GM19043 (cell line): Measurements from ENCODE around the gene ACAD9.
"Not testable (repeated sequence)": the region's sequence is repeated elsewhere in the genome, so short reads cannot be mapped to it uniquely, and the experiment has no call there.

Experiments
- ATAC-seq: cut with Tn5 transposase; IDR thresholded peaks from one replicate; pipeline ENCODE4 v1.9.1; 2021; ENCODE audit warnings: low read depth; ENCODE audit not compliant: unreplicated experiment

ACAD9 gene

DNA sequence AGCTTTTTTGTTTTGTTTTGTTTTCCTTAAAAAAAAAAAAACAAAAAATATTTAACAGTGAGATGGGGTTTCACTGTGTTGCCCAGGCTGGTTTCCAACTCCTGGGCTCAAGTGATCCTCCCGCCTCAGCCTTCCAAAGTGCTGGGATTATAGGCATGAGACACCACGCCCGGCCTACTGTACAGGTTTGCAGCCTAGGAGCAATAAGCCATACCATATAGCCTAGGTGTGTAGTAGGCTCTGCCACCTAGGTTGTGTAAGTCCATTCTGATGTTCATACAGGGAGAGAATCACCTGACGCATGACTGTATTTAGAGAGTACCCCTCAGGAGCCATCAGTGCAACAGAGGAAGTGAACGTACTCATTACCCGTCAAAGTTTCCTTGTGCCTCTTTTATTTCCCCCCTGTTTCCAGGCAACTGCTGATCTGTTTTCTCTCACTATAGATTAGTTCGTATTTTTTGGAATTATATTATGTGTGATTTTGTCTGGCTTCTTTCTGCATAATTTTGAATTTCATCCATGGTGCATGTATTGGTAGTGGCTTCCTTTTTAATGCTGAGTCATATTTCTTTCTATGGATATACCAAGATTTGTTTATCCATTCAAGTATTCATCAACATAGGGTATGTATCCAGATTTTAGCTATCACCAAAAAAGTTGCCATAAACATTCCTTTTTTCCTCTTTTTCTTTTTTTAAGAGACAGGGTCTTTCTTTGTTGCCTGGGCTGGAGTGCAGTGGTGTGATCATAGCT lies 9.9 kb downstream of the ACAD9 start:
- ATAC-seq, result no peak

DNA sequence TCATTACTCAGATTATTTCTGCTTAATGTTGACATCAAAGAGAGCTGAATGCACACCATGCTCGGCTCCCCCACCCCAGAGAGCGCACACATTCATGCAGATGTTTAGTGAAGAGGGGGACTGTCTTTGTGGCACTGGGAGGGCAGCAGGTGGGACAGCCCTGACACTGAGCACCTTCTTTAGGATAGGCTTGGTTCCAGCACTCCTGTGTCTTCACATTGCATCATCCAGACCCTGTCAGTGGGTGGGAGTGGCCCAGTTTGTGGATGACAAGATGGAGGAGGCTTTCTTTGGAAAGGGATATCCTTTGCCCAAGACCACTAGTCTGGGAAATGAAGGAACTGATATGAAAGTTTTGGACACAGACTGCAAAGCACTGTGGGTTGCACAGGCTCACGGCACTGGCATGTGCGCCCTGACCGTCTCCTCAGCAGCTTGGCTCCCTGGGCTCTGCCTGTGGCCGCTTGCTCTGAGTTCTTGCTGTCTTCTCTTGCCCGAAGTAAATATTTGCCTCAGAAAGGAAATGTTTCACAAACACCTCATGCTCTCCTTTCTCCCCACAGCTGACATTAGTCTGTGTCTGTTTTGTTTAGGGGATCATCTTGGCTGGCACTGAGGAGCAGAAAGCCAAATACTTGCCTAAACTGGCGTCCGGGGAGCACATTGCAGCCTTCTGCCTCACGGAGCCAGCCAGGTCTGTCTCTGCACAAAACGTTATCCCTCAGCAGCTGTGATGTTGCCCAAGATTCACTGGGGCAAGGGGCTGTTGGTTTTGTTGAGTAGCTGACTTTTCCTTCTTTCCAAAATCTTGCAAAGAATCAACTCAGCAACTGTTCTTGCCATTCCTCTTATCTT lies 16.6 kb downstream of the ACAD9 start:
- ATAC-seq, result no peak

DNA sequence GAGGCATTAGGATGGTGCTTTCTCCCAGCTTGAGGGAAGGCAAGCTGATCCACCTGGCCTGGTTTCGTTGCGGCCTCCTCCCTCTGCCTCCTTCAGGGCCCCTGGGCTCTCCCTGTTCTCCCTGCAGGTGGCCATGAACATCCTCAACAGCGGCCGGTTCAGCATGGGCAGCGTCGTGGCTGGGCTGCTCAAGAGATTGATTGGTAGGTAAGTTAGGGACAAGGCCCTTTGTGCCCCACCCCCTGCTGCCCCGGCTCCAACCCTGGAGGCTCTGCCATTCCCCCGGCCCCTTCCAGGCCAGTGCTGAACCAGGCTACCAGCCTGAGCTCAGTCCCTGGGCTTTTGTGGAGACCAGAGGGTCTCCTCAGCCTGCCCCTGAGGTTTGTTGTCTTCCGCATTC lies 23.0 kb downstream of the ACAD9 start:
- ATAC-seq, result no peak

DNA sequence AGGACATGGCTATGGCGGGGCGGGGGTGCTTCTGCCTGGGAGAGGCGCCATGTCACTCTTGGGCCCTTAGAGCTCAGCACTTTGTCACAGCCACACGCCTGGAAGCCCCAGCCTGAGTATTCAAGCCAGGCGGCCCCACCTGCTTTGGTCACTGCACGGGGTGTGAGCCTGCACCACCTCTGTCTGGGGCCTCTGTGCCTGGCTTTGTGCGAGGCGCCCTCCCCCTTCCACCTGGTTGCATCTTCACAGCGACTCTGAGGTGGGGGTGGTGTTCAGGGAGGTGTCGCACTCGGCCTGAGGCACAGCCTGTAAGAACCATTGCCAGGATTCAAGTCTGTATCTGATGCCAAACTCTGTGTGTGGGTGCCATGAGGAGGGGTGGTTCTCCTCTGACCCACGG lies 24.1 kb downstream of the ACAD9 start:
- ATAC-seq, result no peak

DNA sequence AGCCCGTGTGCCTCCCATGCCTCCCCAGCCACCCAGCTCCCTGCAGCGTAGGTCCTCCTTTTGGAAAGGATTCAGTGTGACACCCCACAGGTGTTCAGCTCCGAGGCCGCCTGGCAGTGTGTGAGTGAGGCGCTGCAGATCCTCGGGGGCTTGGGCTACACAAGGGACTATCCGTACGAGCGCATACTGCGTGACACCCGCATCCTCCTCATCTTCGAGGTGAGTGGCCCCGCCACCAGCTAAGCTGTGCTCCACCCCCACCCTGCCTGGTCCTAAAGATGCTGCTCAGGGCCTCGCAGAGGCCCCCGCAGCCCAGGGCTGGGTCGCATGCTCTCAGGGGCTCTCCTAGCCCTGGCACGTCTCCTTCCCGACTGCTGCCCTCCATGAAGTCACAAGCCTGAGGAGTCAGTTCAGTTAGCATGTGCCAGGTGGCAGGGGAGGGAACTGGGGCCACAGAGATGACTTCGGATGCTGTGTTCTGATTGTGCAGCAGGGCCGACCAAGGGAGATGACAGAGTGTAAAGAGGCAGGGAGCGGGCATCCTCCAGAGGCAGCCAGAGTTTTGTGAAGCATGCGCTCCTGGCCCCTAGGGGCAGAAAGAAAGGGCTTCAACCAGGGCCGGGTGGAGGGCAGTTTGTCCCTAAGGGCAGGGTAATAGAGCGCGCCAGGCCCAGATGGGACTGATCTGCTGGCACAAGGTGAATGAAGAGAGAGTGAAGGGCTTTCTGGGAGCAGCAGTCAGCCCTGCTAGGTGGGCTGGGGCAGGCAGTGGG lies 26.8 kb downstream of the ACAD9 start:
- ATAC-seq, result no peak

DNA sequence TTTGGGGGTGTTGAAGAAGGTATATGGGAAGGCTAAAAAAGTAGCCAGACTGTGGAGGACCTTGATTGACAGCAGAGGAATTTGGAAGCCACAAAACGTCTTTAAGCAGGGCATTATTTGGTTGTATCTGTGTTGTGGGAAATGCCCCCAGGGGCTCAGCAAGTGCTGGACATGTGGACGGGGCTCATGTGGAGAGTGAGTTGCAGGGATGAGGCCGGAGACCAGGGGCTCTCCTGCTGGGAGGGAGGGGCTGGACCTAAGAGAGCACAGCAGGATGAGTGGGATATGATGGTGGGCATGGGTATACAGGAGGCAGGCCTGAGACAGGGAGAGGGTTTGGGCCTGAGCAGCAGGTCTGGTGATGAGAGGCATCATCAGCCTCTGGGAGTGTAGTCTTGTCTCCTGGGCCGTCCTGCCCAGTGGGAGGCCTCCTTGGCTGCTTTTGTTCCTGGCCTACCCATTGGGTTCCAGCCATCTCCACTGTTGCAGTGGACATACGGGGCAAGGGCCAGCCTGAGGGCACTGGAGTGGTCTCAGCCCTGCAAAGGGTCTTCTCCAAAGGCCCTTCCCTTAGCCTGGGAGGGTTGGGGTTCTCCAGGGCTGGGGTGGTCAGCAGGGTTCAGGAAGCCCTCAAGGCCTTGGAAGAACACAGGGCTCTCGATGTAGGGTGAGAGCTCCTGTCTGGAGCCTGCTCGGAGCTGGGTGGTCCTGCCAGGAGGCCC lies 27.5 kb downstream of the ACAD9 start:
- ATAC-seq, result no peak

DNA sequence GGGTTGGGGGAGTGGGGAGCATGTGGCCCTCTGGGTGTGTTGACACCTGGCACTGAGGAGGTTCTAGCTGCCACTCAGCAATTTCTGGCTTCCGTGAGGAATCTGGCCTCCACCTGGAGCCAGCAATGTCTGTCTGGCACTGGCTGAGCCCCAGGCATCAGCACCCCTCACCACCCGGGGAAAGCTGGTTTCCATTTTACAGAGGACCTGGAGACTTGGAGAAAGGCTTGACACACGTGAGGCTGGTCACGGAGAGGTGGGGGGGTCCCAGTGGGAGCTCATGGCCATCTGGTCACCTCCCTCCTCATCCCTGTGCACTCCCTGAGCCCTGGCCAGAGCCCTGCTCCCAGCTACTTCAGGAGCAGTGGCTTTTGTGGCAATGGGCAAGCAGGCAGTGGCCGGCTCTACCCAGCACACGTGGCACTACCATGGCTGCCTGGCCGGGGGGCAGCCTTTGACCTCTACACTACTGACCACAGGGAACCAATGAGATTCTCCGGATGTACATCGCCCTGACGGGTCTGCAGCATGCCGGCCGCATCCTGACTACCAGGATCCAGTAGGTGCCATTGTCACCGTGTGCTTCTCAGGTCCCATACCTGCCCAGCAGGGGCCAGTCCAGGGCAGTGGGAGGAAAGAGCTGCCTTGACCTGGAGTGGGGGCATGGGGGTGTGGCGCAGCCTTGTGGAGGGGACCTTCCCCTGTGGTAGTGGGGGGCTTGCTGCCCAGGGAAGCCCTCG lies 28.5 kb downstream of the ACAD9 start:
- ATAC-seq, result no peak

DNA sequence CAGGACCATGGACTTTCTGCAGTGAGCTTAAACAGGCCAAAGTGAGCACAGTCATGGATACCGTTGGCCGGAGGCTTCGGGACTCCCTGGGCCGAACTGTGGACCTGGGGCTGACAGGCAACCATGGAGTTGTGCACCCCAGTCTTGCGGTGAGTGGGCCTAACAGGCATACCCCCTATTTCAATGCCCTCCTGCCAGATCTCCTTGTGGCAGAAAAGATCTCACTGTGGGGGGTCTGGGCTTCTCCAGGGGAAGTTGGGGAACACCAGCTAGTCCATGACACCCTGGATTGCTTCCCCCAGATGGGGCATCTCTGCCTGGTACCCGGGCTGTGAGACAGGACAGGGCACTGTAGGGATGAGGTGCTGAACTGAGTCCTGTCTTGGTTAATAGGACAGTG lies 29.5 kb downstream of the ACAD9 start:
- ATAC-seq, result no peak

DNA sequence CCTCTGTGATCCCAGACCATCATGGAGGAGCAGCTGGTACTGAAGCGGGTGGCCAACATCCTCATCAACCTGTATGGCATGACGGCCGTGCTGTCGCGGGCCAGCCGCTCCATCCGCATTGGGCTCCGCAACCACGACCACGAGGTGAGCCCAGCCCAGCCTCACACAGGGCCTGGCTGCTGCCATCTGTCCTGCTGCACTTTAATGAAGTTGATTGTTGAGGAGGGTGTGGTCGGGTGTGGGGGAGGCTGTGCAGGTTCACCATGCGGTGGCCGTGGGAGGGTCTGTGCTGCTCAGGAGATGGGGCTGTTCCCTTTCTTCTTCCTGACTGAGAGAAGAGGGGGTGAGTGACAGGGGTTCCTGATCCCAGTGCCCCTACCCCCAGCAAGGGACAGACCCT lies 30.6 kb downstream of the ACAD9 start:
- no peak for ATAC-seq

DNA sequence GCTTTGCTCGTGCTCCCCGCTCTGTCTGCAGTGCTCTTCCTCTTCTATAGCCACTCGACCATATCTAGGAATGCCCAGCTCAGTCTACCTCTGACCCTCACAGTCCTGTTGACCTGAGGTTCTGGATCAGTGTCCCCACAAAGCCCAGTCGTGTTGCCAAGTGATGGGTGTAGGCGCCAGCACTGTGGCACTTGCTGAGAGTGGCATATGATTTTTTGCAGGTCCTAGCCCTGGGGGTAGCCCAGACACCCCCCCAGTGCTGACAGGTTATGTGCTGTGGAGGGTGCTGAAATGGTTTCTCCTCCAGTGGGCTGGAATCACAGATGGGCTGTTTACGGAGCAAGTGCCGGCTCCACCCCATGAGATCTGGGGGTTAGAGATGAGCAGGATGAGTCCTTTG lies 32.5 kb downstream of the ACAD9 start:
- no peak for ATAC-seq

DNA sequence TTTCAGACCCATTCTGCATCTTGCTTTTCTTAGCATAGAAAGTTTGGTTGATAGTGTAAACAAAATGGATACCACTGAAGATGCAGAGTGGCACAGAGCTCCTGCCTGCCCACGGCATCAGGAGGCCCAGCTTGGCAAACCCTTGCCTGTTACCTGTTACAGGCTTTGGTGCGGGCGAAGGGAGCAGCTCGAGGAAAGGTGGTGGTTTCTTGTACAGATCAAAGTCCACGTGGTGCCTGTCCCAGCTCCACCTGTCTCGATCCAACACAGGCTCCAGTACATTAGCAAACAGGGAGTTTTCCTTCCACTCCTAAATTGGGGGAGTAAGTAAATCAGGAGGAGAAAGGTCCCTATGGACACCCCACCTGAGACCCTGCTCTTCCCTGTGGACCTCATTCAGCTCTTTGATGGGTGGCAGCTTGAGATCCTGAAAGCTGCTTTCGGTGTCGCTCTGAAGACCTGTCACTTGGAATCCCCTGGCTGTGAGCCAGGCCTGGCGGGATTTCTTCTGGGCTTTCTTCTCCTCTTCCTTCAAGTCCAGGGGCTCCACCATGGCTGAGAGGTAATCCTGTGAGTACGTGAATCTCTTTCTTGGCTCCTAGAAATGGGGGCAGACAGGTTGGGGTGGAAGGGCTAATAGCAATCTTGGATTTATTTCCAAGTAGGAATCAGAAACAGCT lies 35.7 kb downstream of the ACAD9 start:
- ATAC-seq, result no peak

DNA sequence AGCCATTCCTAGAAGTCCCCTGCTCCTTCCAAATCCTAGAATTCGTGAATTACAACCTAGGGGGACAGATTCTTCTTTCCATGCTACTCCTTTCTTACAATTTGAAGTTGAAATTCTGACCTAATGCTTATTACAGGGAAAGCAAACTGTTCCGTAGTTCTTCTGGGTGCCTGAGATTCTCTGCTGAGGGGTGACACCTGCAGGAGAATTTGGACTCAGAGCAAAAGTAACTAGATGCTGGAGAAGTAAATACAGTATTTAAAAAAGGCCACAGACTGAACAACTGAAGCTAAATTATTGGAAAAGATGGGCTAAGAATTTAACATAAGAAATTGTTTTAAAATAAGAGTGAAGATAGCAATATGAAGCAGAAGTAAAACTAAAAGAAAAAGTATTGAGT lies 37.9 kb downstream of the ACAD9 start:
- ATAC-seq, result no peak

DNA sequence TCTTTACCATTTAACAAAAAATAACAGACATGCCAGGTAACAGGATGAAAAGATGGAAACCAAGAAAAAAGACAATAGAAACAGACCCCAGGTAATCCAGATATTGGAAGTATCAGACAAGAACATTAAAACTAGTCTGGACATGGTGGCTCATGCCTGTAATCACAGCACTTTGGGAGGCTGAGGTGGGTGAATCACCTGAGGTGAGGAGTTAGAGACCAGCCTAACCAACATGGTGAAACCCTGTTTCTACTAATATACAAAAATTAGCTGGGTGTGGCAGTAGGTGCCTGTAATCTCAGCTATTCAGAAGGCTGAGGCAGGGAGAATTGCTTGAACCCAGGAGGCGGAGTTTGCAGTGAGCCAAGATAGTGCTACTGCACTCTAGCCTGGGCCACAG lies 40.6 kb downstream of the ACAD9 start:
- ATAC-seq, result no peak

DNA sequence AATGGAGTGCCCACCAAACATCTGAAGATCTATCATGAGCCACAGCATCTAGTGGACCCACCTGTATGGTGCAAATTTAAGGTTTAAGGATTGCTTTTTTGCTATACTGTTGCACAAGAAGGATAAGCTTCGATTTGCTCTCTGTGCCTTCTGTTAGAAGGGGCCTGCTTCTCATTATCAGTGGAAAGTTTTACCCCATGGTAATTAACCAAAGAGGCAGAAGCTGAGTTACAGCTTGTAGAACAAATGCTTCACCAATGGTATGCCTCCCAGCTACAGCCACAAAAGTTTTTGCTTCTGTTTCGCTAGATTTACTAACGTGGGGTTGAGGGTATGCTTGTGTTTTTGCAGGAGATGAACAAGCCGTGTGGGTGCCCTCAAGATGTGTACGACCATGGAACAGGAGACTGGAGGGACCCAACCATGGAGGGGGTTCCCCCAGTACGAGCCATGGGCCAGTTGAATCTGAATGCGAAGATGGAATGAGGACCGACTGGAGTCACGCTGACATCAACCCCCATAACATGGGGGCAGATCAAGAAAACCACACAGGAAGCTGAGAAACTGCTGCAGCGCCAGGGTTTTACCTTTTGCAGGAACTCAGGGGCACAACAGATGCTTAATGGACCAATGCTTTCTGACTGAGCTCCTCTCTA lies 43.5 kb downstream of the ACAD9 start:
- no peak for ATAC-seq

DNA sequence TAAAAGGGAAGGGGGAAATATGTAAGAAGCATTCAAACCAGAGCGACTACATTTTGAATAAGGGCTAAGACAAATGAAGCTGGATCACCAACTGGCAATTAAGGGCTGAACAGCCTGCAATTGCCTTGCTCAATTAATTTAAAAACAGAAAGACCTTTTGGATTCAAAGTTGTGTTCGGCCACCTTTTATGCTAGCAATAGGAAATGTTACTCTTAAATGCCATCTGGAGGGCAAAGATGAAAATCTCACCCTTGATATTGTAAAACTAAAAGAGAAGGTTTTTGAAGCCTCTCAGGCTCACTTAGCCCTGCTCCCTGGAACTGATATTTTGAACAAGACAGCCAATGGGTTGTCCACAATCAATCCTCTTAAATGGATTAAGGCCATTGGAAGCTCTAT lies 44.2 kb downstream of the ACAD9 start:
- no peak for ATAC-seq

DNA sequence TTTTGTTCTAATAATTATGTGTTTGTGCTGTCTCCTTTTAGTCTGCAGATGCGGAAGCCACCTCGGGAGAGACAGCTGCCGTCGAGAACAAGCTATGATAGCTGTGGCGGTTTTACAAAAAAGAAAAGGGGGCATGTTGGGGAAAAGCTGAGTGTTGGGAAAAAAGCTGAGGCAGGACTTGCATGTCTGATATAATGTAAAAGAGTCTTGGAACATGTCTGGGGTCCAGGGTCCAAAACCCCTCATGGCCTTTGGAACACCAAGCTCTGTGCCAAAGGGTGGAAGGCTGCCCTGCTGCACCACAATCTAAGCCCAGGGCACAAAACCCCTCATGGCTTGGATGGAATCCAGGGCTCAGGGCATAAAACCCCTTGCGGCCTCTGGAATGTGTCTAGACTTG lies 44.6 kb downstream of the ACAD9 start:
- ATAC-seq, result not testable (repeated sequence)

DNA sequence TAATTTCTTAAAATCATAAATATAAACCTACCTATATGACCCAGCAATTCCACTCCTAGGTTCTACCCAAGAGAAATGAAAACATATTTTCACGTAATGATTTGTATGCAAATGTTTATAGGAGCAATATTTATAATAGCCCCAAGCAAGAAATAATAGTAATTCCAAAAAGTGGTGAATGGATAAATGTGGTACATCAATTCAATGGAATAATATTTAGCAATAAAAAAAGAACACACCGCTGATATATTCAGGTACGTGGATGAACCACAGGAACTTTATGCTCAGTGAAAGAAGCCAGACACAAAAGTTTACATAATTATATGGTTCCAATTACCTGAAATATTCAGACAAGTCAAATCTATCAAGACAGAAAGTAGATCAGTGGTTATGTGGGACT lies 49.9 kb downstream of the ACAD9 start:
- no peak for ATAC-seq

DNA sequence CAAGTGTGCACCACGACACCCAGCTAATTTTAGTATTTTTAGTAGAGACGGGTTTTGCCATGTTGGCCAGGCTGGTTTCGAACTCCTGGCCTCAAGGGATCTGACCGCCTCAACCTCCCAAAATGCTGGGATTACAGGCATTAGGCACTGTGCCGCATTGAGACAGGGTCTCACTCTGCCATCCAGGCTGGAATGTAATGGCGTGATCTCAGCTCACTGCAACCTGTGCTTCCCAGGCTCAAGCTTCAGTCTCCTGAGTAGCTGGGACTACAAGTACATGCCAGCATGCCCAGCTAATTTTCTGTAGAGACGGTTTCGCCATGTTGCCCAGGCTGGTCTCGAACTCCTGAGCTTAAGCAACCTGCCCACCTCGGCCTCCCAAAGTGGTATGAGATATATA lies 51.6 kb downstream of the ACAD9 start:
- no peak for ATAC-seq
